ENCODE results near the gene NUDT22.

Gene NUDT22

GRCh38 chr11:64207256-64208085, 18.6 kb upstream of the NUDT22 start:
- DNase-seq = peak; percentile 75 to 87

- DNase-seq = no peak
Observed at GRCh38 chr11:64208086-64208795, 17.8 kb upstream of the NUDT22 start.

- DNase-seq = no peak
Observed at GRCh38 chr11:64208796-64209562, 17.1 kb upstream of the NUDT22 start.

GRCh38 chr11:64209563-64209843, 16.6 kb upstream of the NUDT22 start:
- no peak for DNase-seq

- no peak for DNase-seq
Observed at GRCh38 chr11:64210301-64211020, 15.6 kb upstream of the NUDT22 start.

GRCh38 chr11:64211181-64211872, 14.7 kb upstream of the NUDT22 start:
- DNase-seq = no peak

- no peak for DNase-seq
Observed at GRCh38 chr11:64216879-64217278, 9.2 kb upstream of the NUDT22 start.

GRCh38 chr11:64218628-64219353, 7.3 kb upstream of the NUDT22 start:
- no peak for DNase-seq

GRCh38 chr11:64219354-64219684, 6.8 kb upstream of the NUDT22 start:
- no peak for DNase-seq

- DNase-seq = no peak
Observed at GRCh38 chr11:64219755-64220154, 6.3 kb upstream of the NUDT22 start.

- no peak for DNase-seq
Observed at GRCh38 chr11:64220271-64220670, 5.8 kb upstream of the NUDT22 start.

- no peak for DNase-seq
Observed at GRCh38 chr11:64220798-64221197, 5.3 kb upstream of the NUDT22 start.

- DNase-seq = no peak
Observed at GRCh38 chr11:64222651-64223000, 3.4 kb upstream of the NUDT22 start.

GRCh38 chr11:64223001-64223651, 2.9 kb upstream of the NUDT22 start:
- no peak for DNase-seq

GRCh38 chr11:64224151-64224890, 1.8 kb upstream of the NUDT22 start:
- no peak for DNase-seq

- no peak for DNase-seq
Observed at GRCh38 chr11:64224891-64225607, 1.0 kb upstream of the NUDT22 start.

GRCh38 chr11:64226507-64227051, 505 bp downstream of the NUDT22 start:
- no peak for DNase-seq

GRCh38 chr11:64227405-64227956, 1.4 kb downstream of the NUDT22 start:
- DNase-seq = no peak

- no peak for DNase-seq
Observed at GRCh38 chr11:64229090-64229743, 3.1 kb downstream of the NUDT22 start.
